Hepatocyte (in vitro differentiated cells): Measurements from ENCODE around the gene CCNH. TPM values are rescaled to one million over a fixed set of nuclear protein-coding genes. Genes with fewer than 3 reads are reported as not detected.

Experiments used
- DNase-seq: peaks from one replicate; pipeline ENCODE4 v3.0.0-alpha.2; 2016; ENCODE audit warnings: low spot score
- H2AFZ ChIP-seq: fragments of 200-600 bp; sonication (generic); 2 replicates; pipeline ENCODE4 v1.6.0; 2016; ENCODE audit warnings: antibody characterized with exemption, mild to moderate bottlenecking
- H3K27ac ChIP-seq: fragments of 200-600 bp; sonication (generic); 2 replicates; pipeline ENCODE4 v1.5.1; 2016; ENCODE audit warnings: mild to moderate bottlenecking
- H3K27me3 ChIP-seq: fragments of 200-600 bp; sonication (generic); 2 replicates; pipeline ENCODE4 v1.6.1; 2016
- H3K36me3 ChIP-seq: fragments of 200-600 bp; sonication (generic); replicated peaks from 2 replicates; pipeline ENCODE4 v1.5.1; 2016; ENCODE audit warnings: low read depth; ENCODE audit not compliant: insufficient read depth
- H3K4me1 ChIP-seq: fragments of 200-600 bp; sonication (generic); 2 replicates; pipeline ENCODE4 v1.5.1; 2016; ENCODE audit warnings: mild to moderate bottlenecking, moderate library complexity; ENCODE audit not compliant: insufficient read depth
- H3K4me2 ChIP-seq: fragments of 200-600 bp; sonication (generic); 2 replicates; pipeline ENCODE4 v1.6.0; 2016
- H3K4me3 ChIP-seq: fragments of 200-600 bp; sonication (generic); 2 replicates; pipeline ENCODE4 v1.5.1; 2016; ENCODE audit warnings: mild to moderate bottlenecking
- H3K79me2 ChIP-seq: fragments of 200-600 bp; sonication (generic); 2 replicates; pipeline ENCODE4 v1.6.0; 2017; ENCODE audit warnings: mild to moderate bottlenecking
- H3K9me2 ChIP-seq: fragments of 200-600 bp; sonication (generic); replicated peaks from 2 replicates; pipeline ENCODE4 v1.6.0; 2017; ENCODE audit warnings: mild to moderate bottlenecking; ENCODE audit not compliant: insufficient read depth
- H3K9me3 ChIP-seq: fragments of 200-600 bp; sonication (generic); 2 replicates; pipeline ENCODE4 v1.5.1; 2016; ENCODE audit warnings: low read depth, mild to moderate bottlenecking
- H4K20me1 ChIP-seq: fragments of 200-600 bp; sonication (generic); 2 replicates; pipeline ENCODE4 v1.6.0; 2016; ENCODE audit warnings: mild to moderate bottlenecking; ENCODE audit not compliant: insufficient read depth, poor library complexity, severe bottlenecking
- CTCF ChIP-seq: fragments of 200-600 bp; sonication (generic); IDR thresholded peaks from 2 replicates; pipeline ENCODE4 v1.5.1; 2016; ENCODE audit warnings: antibody characterized with exemption, mild to moderate bottlenecking; ENCODE audit not compliant: poor library complexity
- EZH2 ChIP-seq: fragments of 200-600 bp; sonication (generic); IDR thresholded peaks from 2 replicates; pipeline ENCODE4 v1.6.1; 2016; ENCODE audit warnings: antibody characterized with exemption, mild to moderate bottlenecking, borderline replicate concordance
- EZH2phosphoT487 ChIP-seq: fragments of 200-600 bp; sonication (generic); IDR thresholded peaks from one replicate; pipeline ENCODE4 v1.6.1; 2018; ENCODE audit warnings: antibody characterized with exemption, mild to moderate bottlenecking, low read depth, moderate library complexity; ENCODE audit not compliant: unreplicated experiment, severe bottlenecking
- WGBS: methylation state at CpG from one replicate; pipeline ENCODE4 v1.1.6; 2016; ENCODE audit warnings: low lambda C conversion rate; ENCODE audit errors: missing lambda C conversion rate; 5-methylcytosine and 5-hydroxymethylcytosine counted together
- polyA plus RNA-seq: library from polyadenylated mRNA; unstranded; fragments of >200 nt; fragmentation: Nextera tagmentation; extraction: Ambion mirVana; gene quantifications from 2 replicates; pipeline ENCODE4 v1.2.1, GENCODE V29; 2016
- total RNA-seq: library from RNA; depleted of rRNA; stranded (reverse); fragments of >200 nt; gene quantifications from 2 replicates; pipeline ENCODE4 v1.2.3, GENCODE V29; 2014

CCNH gene
- total and polyA plus RNA-seq, 2 experiments from 2014 or later: 42.3 to 66.5 TPM

GRCh38 chr5:87434461-87434860, 21.7 kb upstream of the CCNH start:
- no peaks in the 10 kb centered on the region for H3K9me2 ChIP-seq
- no peaks in the 10 kb centered on the region for H3K79me2 ChIP-seq
- DNase-seq: no peak
- no peak overlapping the region for H2AFZ ChIP-seq
- no peaks in the 10 kb centered on the region for H4K20me1 ChIP-seq
- H3K36me3 ChIP-seq: no peaks in the 10 kb centered on the region
- TF ChIP-seq EZH2 (no peak), CTCF (no peak), EZH2phosphoT487 (no peak)
- 84% methylated on average over 1 of the region's 1 CpG for WGBS
- H3K27ac ChIP-seq: no peak overlapping the region
- no peak overlapping the region for H3K4me2 ChIP-seq
- H3K4me1 ChIP-seq: no peaks in the 10 kb centered on the region
- no peaks in the 10 kb centered on the region for H3K9me3 ChIP-seq
- H3K4me3 ChIP-seq: no peak overlapping the region
- no peaks in the 10 kb centered on the region for H3K27me3 ChIP-seq

- Histone ChIP-seq H2AFZ (no peak overlapping the region), H3K9me3 (no peaks in the 10 kb centered on the region), H4K20me1 (no peaks in the 10 kb centered on the region), H3K9me2 (no peaks in the 10 kb centered on the region), H3K27ac (no peak overlapping the region), H3K4me1 (no peaks in the 10 kb centered on the region), H3K36me3 (no peaks in the 10 kb centered on the region), H3K4me3 (no peak overlapping the region), H3K27me3 (no peaks in the 10 kb centered on the region), H3K79me2 (no peaks in the 10 kb centered on the region), H3K4me2 (no peak overlapping the region)
- no peak for DNase-seq
- 74% methylated on average over 1 of the region's 1 CpG for WGBS
- no peak for TF ChIP-seq EZH2phosphoT487
- TF ChIP-seq CTCF: no peak
- no peak for TF ChIP-seq EZH2
Measured at GRCh38 chr5:87433945-87434344, 21.2 kb upstream of the CCNH start.

- no peak for DNase-seq
- no peaks in the 10 kb centered on the region for H3K27me3 ChIP-seq
- no peaks in the 10 kb centered on the region for H3K9me3 ChIP-seq
- H3K79me2 ChIP-seq: no peaks in the 10 kb centered on the region
- no peaks in the 10 kb centered on the region for H4K20me1 ChIP-seq
- no peaks in the 10 kb centered on the region for H3K4me1 ChIP-seq
- no peak for TF ChIP-seq EZH2phosphoT487
- no peak for TF ChIP-seq CTCF
- no peak for TF ChIP-seq EZH2
- no peak overlapping the region for H3K27ac ChIP-seq
- H2AFZ ChIP-seq: no peak overlapping the region
- WGBS: 57% methylated on average over 2 of the region's 2 CpGs
- H3K4me3 ChIP-seq: no peak overlapping the region
- no peaks in the 10 kb centered on the region for H3K36me3 ChIP-seq
- no peaks in the 10 kb centered on the region for H3K9me2 ChIP-seq
- no peak overlapping the region for H3K4me2 ChIP-seq
Measured at GRCh38 chr5:87432460-87432859, 19.7 kb upstream of the CCNH start.

- Histone ChIP-seq H3K9me3 (no peaks in the 10 kb centered on the region), H3K4me2 (no peak overlapping the region), H3K36me3 (no peaks in the 10 kb centered on the region), H3K4me1 (no peaks in the 10 kb centered on the region), H2AFZ (no peak overlapping the region), H3K79me2 (no peaks in the 10 kb centered on the region), H4K20me1 (no peaks in the 10 kb centered on the region), H3K4me3 (no peak overlapping the region), H3K9me2 (no peaks in the 10 kb centered on the region), H3K27ac (no peak overlapping the region), H3K27me3 (no peaks in the 10 kb centered on the region)
- DNase-seq: no peak
- TF ChIP-seq EZH2phosphoT487 (no peak), EZH2 (no peak), CTCF (no peak)
Measured at GRCh38 chr5:87430863-87431457, 18.2 kb upstream of the CCNH start.
